Right atrium auricular region (tissue), 2 donors: ENCODE measurements around the gene GAB2. TPM values are rescaled to one million over a fixed set of nuclear protein-coding genes. Genes with fewer than 3 reads are reported as not detected.

ENCODE experiments used
- DNase-seq: peaks from one replicate; pipeline ENCODE4 v3.0.0-alpha.2; 2019; ENCODE audit warnings: low spot score
- H3K27ac ChIP-seq, 2 donors: fragments of 200-600 bp; sonication (generic); 1 replicate in 1 of 2; 2 replicates in 1 of 2; pipeline ENCODE4 v1.5.1; 2016 to 2019
- H3K27me3 ChIP-seq, 2 donors: fragments of 200-600 bp; sonication (generic); one replicate each; pipeline versions ENCODE4 v1.5.1 to v1.6.0; 2017 to 2019
- H3K36me3 ChIP-seq: fragments of 200-600 bp; sonication (generic); one replicate; pipeline ENCODE4 v1.5.1; 2016
- H3K4me1 ChIP-seq, 2 donors: fragments of 200-600 bp; sonication (generic); one replicate each; pipeline versions ENCODE4 v1.5.1 to v1.6.0; 2017 to 2019
- H3K4me3 ChIP-seq, 2 donors: fragments of 200-600 bp; sonication (generic); 1 replicate in 1 of 2; 2 replicates in 1 of 2; pipeline ENCODE4 v1.5.1; 2017 to 2019; ENCODE audit warnings: mild to moderate bottlenecking in 1 of 2, moderate library complexity in 1 of 2
- H3K9me3 ChIP-seq, 2 donors: fragments of 200-600 bp; sonication (generic); one replicate each; pipeline ENCODE4 v1.5.1; 2019
- total RNA-seq, 2 donors: library from RNA; depleted of rRNA; stranded (reverse); fragments of >200 nt; gene quantifications; one replicate each; pipeline ENCODE4 v1.1.0, GENCODE V29; 2016
- TF ChIP-seq, protein P1 (sequence below), 2 donors: fragments of 200-600 bp; sonication (generic); IDR thresholded peaks; one replicate each; pipeline ENCODE4 v1.5.1; 2019; ENCODE audit warnings: antibody characterized with exemption in 2 of 2

The GAB2 gene
- total RNA-seq, 2 donors from 2014 or later = 22.0 to 33.7 TPM

DNA sequence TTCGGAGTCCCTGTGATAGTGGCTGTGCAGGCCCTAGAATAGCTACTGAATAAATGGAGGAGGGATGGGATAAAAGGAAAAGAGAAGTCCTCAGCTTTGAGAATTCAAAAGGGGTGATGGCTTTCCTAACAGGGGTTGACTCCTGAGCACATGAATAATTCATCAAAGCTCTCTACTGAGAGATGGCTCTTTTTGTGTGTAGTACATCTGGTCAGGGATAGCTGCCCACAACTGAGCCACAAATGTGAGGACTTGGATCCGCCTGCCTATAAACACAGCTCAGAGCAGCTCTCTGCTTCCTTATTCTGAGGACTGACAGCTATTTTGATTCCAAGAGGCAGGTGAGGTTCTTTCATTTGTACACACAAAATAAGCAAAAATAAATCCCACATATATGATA lies 146.6 kb downstream of the GAB2 start:
- peaks cover 0 to 27% of the 10 kb centered on the region in 2 donors for H3K4me1 ChIP-seq
- no peaks in the 10 kb centered on the region for H3K36me3 ChIP-seq
- no peak overlapping the region for H3K27ac ChIP-seq

DNA sequence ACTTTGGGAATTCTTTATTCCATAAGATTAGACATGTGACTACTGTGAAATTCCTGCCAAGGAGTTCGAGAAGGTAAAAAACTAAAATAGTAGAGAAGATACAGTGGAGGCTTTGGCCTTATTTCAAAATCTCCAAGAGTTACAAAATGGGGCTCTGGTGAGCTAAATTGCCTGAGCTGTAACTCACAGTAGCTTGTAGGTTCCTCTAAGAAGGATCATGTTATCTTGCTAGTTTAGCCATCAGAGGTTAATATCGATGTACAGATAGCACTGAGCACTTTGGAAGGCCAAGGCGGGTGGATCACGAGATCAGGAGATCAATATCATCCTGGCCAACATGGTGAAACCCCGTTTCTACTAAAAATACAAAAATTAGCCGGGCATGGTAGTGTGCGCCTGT lies 147.8 kb downstream of the GAB2 start:
- Histone ChIP-seq H3K4me3 (no peak overlapping the region), H3K4me1 (peaks cover 0 to 27% of the 10 kb centered on the region in 2 donors), H3K27ac (peak overlapping the region; percentile 56 to 64), H3K27me3 (no peaks in the 10 kb centered on the region), H3K36me3 (no peaks in the 10 kb centered on the region), H3K9me3 (peaks cover 0 to 3% of the 10 kb centered on the region in 2 donors)
- DNase-seq = no peak
- TF ChIP-seq, protein P1, sequence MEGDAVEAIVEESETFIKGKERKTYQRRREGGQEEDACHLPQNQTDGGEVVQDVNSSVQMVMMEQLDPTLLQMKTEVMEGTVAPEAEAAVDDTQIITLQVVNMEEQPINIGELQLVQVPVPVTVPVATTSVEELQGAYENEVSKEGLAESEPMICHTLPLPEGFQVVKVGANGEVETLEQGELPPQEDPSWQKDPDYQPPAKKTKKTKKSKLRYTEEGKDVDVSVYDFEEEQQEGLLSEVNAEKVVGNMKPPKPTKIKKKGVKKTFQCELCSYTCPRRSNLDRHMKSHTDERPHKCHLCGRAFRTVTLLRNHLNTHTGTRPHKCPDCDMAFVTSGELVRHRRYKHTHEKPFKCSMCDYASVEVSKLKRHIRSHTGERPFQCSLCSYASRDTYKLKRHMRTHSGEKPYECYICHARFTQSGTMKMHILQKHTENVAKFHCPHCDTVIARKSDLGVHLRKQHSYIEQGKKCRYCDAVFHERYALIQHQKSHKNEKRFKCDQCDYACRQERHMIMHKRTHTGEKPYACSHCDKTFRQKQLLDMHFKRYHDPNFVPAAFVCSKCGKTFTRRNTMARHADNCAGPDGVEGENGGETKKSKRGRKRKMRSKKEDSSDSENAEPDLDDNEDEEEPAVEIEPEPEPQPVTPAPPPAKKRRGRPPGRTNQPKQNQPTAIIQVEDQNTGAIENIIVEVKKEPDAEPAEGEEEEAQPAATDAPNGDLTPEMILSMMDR (IDR thresholded peaks at IDR 0.05) = no peak

More for the DNA sequence above, 146.6 kb downstream of the GAB2 start:
- TF ChIP-seq, protein P1 (IDR thresholded peaks at IDR 0.05) = no peak
- H3K4me3 ChIP-seq = no peak overlapping the region
- DNase-seq = no peak
- H3K27me3 ChIP-seq = no peaks in the 10 kb centered on the region
- H3K9me3 ChIP-seq = peaks cover 0 to 3% of the 10 kb centered on the region in 2 donors

DNA sequence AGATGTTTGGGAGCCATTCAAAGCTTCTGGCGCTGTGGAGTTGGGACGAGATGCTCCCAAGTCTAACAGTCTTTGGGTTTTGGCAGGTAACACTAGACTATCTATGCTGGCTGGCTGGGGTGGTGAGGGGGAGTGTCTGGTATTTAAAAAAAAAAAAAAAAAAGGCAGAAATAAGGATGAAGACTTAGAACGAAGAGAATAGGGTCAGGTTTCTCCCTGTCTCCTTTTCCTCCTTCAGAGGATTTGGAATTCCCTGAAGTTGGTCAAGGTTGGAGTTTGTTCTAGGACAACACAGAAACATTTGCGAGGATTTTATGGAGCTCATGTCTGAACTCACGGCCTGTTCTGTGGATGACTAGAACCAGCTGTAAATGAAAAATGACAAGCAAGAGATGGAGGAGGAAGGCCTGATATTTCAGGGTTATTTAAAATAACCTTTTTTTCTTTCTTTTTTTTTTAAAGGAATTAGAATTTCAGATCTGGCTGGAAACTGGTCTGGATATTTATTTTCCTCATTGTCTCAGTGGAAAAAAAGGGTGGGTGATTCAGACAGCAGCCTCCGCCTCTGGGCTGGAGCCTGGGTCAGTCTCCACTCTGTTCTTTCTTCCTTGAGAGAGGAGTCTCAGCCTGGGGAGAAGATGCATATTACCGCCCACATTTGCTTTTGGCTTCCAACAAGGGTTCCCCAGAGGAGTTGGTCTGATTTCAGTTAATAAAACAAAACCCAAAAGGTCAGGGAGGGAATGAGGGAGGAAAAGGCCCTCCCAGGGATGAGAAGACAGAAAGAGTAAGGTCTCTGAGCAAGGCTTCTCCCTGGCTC lies 148.8 kb downstream of the GAB2 start:
- peak; percentile 81 for DNase-seq
- H3K4me3 ChIP-seq = no peak overlapping the region

DNA sequence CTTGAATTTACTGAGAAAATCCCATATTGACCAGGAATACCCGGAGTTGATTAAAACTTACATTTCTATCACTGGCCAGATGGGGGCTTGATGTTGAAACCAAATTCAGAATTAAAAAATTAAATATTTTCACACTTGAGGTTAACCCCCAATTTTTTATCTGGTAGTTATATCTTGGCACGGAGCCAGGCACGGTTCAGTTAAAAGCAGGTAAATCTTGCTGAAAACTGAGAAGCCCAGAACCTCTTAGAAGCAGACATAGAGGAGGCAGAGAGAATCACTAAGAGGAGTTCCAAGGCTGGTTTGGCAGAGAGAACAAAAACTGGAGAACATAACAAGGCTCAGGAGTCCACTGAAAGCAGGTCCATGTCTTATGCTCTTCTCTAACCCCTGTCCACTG lies 151.2 kb downstream of the GAB2 start:
- no peaks in the 10 kb centered on the region for H3K9me3 ChIP-seq
- peak overlapping the region; percentile 15 to 35 for H3K27ac ChIP-seq
- H3K36me3 ChIP-seq = no peaks in the 10 kb centered on the region
- peaks cover 0 to 43% of the 10 kb centered on the region in 2 donors for H3K4me1 ChIP-seq
- H3K4me3 ChIP-seq = no peak overlapping the region
- H3K27me3 ChIP-seq = no peaks in the 10 kb centered on the region
- DNase-seq = no peak
- TF ChIP-seq, protein P1 (IDR thresholded peaks at IDR 0.05) = no peak

More for the DNA sequence above, 148.8 kb downstream of the GAB2 start:
- Histone ChIP-seq H3K36me3 (no peaks in the 10 kb centered on the region), H3K4me1 (peaks cover 0 to 27% of the 10 kb centered on the region in 2 donors), H3K27ac (peak overlapping the region; percentile 56 to 64), H3K27me3 (no peaks in the 10 kb centered on the region), H3K9me3 (peaks cover 0 to 3% of the 10 kb centered on the region in 2 donors)
- TF ChIP-seq, protein P1 (IDR thresholded peaks at IDR 0.05) = no peak

DNA sequence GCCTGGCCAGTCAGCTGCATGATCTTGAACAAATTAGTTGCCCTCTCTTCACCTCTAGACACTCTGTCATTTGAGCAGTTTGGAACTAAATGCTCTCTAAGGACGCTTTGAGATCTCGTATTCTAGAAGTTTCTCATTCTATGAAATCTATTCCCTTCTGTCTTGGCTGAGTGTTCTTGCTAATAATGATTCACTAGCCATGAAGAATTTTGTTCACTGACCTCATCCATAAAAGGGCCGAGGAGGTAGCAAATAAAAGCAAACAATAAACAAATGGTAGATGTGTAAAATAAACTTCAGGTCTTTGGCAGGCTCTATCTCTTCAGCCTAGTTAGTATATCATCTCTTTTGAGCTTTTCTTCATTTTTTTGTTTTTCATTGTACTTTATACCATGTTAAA lies 152.3 kb downstream of the GAB2 start:
- H3K36me3 ChIP-seq = no peaks in the 10 kb centered on the region
- peaks cover 0 to 51% of the 10 kb centered on the region in 2 donors for H3K4me1 ChIP-seq
- TF ChIP-seq, protein P1 (IDR thresholded peaks at IDR 0.05) = no peak
- no peaks in the 10 kb centered on the region for H3K9me3 ChIP-seq
- no peak for DNase-seq
- peak overlapping the region in 1 of 2 donors; percentile 6 for H3K27ac ChIP-seq
- H3K27me3 ChIP-seq = no peaks in the 10 kb centered on the region
- no peak overlapping the region for H3K4me3 ChIP-seq
